Measurements from ENCODE around the gene PNPLA3. TPM values are rescaled to one million over a fixed set of nuclear protein-coding genes. Genes with fewer than 3 reads are reported as not detected.
A peak's percentile ranks its signal among the peaks of the same experiment; 100 is the strongest.

Gene PNPLA3
- total RNA-seq, 8 experiments from 2014 or later = 1.1 to 16.9 (median 3.0) TPM

DNA sequence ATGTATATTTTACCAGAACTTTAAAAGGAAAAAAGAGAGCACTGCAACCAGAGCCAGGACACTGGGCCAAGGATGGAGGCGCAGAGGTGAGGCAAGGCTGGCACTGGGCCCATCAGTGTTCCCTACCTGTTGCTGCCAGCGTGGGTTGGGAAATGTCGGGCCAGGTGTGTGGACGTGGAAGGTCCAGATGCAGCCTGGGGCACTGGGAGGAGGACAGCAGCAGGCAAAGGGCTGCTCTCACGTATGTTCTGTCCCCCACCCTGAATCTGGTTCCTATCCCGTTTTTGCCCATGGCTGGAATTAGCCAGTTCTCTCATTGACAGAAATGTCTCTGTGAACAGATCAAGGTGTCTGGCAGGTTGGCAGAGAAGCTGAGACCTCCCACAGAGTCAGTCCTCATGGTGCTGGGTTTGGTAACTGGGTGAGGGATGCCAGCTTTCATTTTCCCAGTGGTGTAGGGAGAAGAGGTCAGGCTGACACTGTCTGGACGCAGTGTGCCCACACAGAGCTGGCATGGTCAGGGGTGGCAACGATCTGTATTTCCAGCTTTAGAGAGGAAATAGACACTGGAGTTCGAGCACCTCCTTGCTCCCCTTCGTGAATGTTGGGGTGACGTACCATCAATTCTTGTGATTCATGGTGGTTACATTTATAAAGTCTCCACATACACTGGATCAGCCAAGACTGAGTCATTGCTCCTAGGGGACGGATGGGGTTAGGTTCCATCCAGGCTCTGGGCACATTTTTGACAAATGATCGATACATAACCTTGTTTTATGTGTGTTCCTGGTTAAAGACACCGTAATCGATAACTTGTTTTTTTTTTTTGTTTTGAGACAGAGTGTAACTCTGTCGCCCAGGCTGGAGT, 4.3 kb upstream of the PNPLA3 start:
- Histone ChIP-seq H3K4me3 (no peak overlapping the region), H3K4me1 (replicated peaks in 1 of 2) (peaks cover 7% of the 10 kb centered on the region in 2 donors), H3K27ac (no peak overlapping the region)
- no peak for ATAC-seq (replicated peaks in 6 of 8)
- WGBS, 10 experiments = 40 to 89% (median 71%) methylated on average over 2 to 12 of the region's 16 CpGs; no CpG with 5 or more reads in 1 of the 10 experiments
- in situ Hi-C loops (cut with MboI; ENCODE audit: low pct_unique_long_range_greater_than_20kb in 2 of 9, low sequenced_read_pairs in 9 of 9, unreplicated experiment in 9 of 9) = no loop called here

DNA sequence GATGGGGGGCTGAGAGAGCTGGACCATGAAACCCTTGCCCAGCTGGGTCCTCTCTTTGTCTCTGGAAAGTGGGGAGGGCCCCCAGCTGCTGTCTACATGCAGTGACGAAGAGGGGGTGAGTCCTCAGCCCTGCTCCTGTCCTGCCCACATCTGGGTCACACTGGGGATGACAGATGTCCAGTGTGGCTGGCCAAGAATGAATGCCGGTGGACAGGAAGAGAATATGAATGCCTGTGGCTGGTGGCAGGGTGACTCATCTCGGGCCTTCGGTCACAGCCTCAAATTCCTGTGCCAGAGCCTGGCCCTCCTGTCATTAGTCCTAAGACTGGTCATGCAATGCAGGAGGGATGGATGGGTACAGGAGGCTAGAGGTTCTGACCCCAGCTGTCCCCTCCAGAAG, 2.2 kb upstream of the PNPLA3 start:
- 0 to 33% (median 13%) methylated on average over 1 to 2 of the region's 4 CpGs; no CpG with 5 or more reads in 5 of the 10 experiments for WGBS, 10 experiments
- Histone ChIP-seq H3K4me1 (replicated peaks in 1 of 2) (peaks cover 7 to 11% of the 10 kb centered on the region in 2 donors), H3K4me3 (no peak overlapping the region), H3K27ac (no peak overlapping the region)
- peak in 7 of 8 experiments; percentile 2 to 68 (median 21) for ATAC-seq (replicated peaks in 6 of 8)
- in situ Hi-C loops (cut with MboI; ENCODE audit: low pct_unique_long_range_greater_than_20kb in 2 of 9, low sequenced_read_pairs in 9 of 9, unreplicated experiment in 9 of 9) = no loop called here

DNA sequence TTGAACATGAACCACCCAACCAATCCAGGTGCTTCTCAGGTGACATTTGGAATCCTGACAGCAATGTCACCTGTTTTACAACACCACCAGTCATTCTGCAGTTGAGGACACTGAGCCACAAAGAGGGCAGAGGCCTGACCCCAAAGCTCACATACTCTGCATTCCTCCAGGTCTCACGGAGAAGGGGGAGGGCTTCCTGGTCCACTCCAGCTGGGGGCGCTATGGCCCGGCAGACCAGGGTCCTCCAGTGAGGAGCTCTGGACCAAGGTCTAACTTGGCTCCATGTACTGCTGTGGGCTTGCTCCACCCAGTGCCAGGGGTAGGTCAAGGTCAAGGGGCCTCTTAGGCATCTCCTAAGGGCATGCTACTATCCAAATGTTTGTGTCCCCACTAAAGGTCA, 1.5 kb upstream of the PNPLA3 start:
- H3K27ac ChIP-seq = no peak overlapping the region
- ATAC-seq (replicated peaks in 6 of 8) = no peak
- in situ Hi-C loops (cut with MboI; ENCODE audit: low pct_unique_long_range_greater_than_20kb in 2 of 9, low sequenced_read_pairs in 9 of 9, unreplicated experiment in 9 of 9) = no loop called here

DNA sequence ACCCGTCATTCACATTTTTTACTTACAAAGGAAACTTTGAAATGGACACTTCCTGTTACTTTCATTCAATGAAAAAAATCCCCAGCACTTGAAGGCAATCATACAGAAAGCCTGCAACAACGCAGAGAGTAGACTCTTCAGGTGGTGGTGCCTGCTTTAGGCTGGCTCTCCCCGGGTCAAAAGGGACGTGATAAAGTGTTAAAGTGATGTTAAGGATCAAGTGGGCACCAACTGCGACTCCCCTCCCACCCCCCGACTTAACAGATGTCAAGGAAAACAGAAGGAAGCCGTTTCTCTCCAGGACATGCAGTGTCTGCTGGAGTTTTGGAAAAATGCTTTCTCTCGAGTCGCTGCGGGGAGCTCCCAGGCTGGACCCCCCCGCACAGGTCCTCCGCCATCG, 414 bp upstream of the PNPLA3 start:
- WGBS, 10 experiments = no CpG with 5 or more reads among the region's 13 CpGs
- Histone ChIP-seq H3K4me3 (peak overlapping the region; percentile 44 to 93 (median 59)), H3K4me1 (replicated peaks in 1 of 2) (peaks cover 7 to 11% of the 10 kb centered on the region in 2 donors), H3K27ac (no peak overlapping the region)
- in situ Hi-C loops (cut with MboI; ENCODE audit: low pct_unique_long_range_greater_than_20kb in 2 of 9, low sequenced_read_pairs in 9 of 9, unreplicated experiment in 9 of 9) = no loop called here
- ATAC-seq (replicated peaks in 6 of 8) = peak in 2 of 8 experiments; percentile 3 to 8

More for the DNA sequence above, 1.5 kb upstream of the PNPLA3 start:
- Histone ChIP-seq H3K4me3 (no peak overlapping the region), H3K4me1 (replicated peaks in 1 of 2) (peaks cover 7 to 11% of the 10 kb centered on the region in 2 donors)
- 87% methylated on average over 3 of the region's 3 CpGs; no CpG with 5 or more reads in 9 of the 10 experiments for WGBS, 10 experiments

DNA sequence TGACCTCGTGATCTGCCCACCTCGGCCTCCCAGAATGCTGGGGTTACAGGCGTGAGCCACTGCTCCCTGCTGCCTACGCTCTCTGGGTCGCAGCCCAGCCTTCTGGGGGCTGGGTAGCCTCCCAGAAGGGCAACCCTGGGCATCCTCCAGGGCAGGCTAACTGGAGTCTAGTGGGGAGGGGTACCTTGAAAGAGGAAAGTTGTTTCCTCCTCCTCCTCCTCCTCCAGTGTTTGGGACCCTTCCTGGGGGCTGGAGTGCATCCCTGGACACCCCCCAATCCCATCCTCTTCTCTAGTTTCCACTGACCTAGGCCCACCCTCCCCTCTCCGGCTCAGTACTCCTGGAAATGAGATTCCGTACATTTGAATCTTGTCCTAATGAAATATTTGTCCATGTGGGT, 1.3 kb downstream of the PNPLA3 start:
- Histone ChIP-seq H3K4me1 (replicated peaks in 1 of 2) (peaks cover 7 to 11% of the 10 kb centered on the region in 2 donors), H3K27ac (no peak overlapping the region), H3K4me3 (peak overlapping the region; percentile 44 to 93 (median 59))
- in situ Hi-C loops (cut with MboI; ENCODE audit: low pct_unique_long_range_greater_than_20kb in 2 of 9, low sequenced_read_pairs in 9 of 9, unreplicated experiment in 9 of 9) = no loop called here
- 60 to 100% (median 85%) methylated on average over 1 to 3 of the region's 7 CpGs; no CpG with 5 or more reads in 6 of the 10 experiments for WGBS, 10 experiments
- no peak for ATAC-seq (replicated peaks in 6 of 8)

DNA sequence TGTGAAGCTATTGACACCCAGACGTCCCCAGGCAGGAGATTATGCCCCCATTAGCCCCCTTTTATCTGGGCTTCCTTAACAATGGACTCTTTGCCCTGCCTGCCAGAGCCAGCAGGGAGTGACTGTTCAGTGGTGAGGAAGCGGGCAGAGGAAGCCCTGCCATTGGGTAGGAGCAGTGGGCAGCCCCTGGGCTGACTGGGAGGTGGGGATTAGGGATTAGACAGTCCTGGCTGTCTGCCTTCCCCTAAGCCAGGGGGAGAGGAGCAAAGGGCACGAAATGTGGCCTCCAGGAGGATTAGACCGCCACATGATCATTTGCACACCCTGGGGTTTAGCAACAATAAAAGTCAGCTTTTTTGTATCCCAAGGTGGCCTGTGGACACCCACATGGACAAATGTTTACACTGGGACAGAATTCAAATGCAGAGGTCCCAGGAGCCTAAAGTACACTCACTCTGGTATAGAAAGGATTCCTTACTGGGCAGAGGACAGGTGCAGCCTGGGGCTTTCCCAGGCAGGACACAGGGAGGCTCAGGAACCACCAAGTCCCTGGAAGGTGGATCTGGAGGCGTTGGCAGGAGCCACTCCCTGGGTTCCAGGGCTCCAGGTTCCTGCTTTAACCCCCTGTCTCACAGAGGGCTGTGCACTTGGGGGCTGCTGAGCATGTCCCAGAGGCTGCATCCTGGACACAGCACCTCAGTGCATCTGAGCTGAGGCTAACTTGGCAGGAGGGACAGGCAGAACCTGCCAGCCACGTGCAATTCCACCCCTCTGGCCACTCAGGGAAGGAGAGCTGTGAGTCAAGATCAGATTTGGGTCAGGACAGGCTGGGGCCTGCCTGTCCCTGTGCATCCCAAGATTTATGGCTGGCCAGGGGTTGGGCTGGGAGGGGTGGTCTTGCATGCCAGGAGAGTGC, 2.1 kb downstream of the PNPLA3 start:
- Histone ChIP-seq H3K4me3 (no peak overlapping the region), H3K27ac (no peak overlapping the region), H3K4me1 (replicated peaks in 1 of 2) (peaks cover 7 to 11% of the 10 kb centered on the region in 2 donors)
- WGBS, 10 experiments = 0 to 100% (median 55%) methylated on average over 1 to 3 of the region's 6 CpGs; no CpG with 5 or more reads in 4 of the 10 experiments
- in situ Hi-C loops (cut with MboI; ENCODE audit: low pct_unique_long_range_greater_than_20kb in 2 of 9, low sequenced_read_pairs in 9 of 9, unreplicated experiment in 9 of 9) = no loop called here
- ATAC-seq (replicated peaks in 6 of 8) = peak in 1 of 8 experiments; percentile 29

DNA sequence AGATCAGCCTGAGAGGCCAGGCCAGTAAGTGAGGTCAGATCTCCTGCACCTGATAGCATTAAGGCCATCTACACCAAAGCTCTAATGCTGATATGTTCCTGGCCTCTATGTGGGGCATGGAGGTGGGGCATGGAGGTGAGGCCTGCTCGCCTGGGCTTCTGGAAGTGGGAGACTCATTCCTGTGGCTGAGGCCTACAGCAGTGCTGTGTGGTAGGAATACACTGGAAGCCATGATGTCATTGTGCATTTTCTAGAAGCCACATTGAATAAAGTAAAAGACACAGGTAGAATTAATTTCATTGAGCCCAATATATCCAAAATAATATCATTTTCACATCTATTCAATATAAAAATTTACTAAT, 2.7 kb downstream of the PNPLA3 start:
- no peak for ATAC-seq (replicated peaks in 6 of 8)
- in situ Hi-C loops (cut with MboI; ENCODE audit: low pct_unique_long_range_greater_than_20kb in 2 of 9, low sequenced_read_pairs in 9 of 9, unreplicated experiment in 9 of 9) = no loop called here
- Histone ChIP-seq H3K27ac (no peak overlapping the region), H3K4me3 (no peak overlapping the region), H3K4me1 (replicated peaks in 1 of 2) (peaks cover 3 to 10% of the 10 kb centered on the region in 2 donors)
- 100% methylated on average over 1 of the region's 1 CpG; no CpG with 5 or more reads in 9 of the 10 experiments for WGBS, 10 experiments

DNA sequence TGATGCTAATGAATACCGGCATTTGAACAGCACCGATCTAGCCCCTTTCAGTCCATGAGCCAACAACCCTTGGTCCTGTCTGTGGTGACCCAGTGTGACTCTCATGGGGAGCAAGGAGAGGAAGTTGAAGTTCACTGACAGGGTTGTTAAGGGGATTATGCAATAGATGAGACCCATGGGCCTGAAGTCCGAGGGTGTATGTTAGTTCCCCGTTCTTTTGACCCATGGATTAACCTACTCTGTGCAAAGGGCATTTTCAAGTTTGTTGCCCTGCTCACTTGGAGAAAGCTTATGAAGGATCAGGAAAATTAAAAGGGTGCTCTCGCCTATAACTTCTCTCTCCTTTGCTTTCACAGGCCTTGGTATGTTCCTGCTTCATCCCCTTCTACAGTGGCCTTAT, 4.9 kb downstream of the PNPLA3 start:
- Histone ChIP-seq H3K4me3 (no peak overlapping the region), H3K27ac (no peak overlapping the region), H3K4me1 (replicated peaks in 1 of 2) (peaks cover 0 to 4% of the 10 kb centered on the region in 2 donors)
- 29 to 87% methylated on average over 1 to 3 of the region's 5 CpGs; no CpG with 5 or more reads in 8 of the 10 experiments for WGBS, 10 experiments
- no peak for ATAC-seq (replicated peaks in 6 of 8)
- in situ Hi-C loops (cut with MboI; ENCODE audit: low pct_unique_long_range_greater_than_20kb in 2 of 9, low sequenced_read_pairs in 9 of 9, unreplicated experiment in 9 of 9) = no loop called here

DNA sequence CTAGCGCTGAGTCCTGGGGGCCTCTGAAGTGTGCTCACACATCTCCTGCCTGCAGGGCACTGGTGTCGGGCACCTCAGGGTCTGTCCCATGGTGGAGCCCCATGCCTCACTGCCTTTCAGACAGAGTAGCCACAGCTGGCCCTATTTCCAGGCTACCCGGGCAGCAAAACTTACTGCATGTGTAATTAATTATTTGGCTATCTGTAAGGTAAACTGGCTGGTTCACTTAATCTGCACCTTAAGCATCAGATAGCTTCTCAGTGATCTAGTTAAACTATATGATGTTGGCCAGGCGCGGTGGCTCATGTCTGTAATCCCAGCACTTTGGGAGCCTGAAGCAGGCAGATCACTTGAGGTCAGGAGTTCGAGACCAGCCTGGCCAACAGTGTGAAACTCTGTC, 5.3 kb downstream of the PNPLA3 start:
- Histone ChIP-seq H3K4me1 (replicated peaks in 1 of 2) (peaks cover 0 to 4% of the 10 kb centered on the region in 2 donors), H3K4me3 (no peak overlapping the region), H3K27ac (no peak overlapping the region)
- 80 to 100% (median 92%) methylated on average over 1 to 3 of the region's 6 CpGs; no CpG with 5 or more reads in 5 of the 10 experiments for WGBS, 10 experiments
- in situ Hi-C loops (cut with MboI; ENCODE audit: low pct_unique_long_range_greater_than_20kb in 2 of 9, low sequenced_read_pairs in 9 of 9, unreplicated experiment in 9 of 9) = no loop called here
- ATAC-seq (replicated peaks in 6 of 8) = no peak

DNA sequence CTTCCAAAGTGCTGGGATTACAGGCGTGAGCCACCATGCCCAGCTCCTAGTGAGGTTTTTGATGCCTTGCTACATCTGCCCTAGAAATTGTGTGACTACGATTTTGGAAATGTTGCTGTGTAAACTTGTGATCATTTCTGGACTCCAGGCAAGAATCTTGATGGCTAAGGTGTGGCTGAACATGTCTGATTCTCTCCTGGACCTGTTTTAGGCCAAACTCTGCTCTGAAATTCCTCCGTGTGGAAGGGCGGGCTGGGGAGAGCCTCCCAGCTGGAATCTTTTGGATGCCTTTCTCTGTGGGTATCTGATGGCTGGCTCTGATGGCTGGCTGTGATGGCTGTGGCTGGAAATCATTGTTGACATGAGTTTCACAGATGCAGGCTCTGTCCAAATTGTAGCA, 8.2 kb downstream of the PNPLA3 start:
- Histone ChIP-seq H3K4me1 (replicated peaks in 1 of 2) (no peaks in the 10 kb centered on the region), H3K27ac (no peak overlapping the region), H3K4me3 (no peak overlapping the region)
- no peak for ATAC-seq (replicated peaks in 6 of 8)
- in situ Hi-C loops (cut with MboI; ENCODE audit: low pct_unique_long_range_greater_than_20kb in 2 of 9, low sequenced_read_pairs in 9 of 9, unreplicated experiment in 9 of 9) = no loop called here
- whole genome bisulfite sequencing, 10 experiments = 0 to 77% (median 64%) methylated on average over 1 to 4 of the region's 4 CpGs; no CpG with 5 or more reads in 4 of the 10 experiments

DNA sequence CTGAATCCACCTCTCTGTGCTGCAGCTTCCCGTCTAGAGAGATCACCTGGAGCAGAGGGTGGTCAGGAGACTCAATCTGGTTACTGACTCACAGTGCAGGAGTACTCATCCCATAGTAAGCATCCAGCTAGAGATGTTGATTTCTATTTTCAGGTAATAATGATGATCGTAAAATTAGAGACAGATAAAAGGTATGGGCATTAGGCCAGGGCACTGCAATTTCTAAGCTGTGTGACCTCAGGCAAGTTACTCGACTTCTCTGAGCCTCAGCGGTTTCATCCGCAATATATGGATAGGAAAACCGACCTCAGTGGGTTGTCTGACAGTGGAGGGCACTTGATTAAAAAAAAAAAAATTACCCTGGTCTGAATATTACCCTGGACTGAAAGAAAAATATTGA, 17.8 kb downstream of the PNPLA3 start:
- 20 to 100% (median 92%) methylated on average over 1 to 6 of the region's 6 CpGs; no CpG with 5 or more reads in 3 of the 10 experiments for WGBS, 10 experiments
- Histone ChIP-seq H3K4me1 (replicated peaks in 1 of 2) (peaks cover 0 to 1% of the 10 kb centered on the region in 2 donors), H3K27ac (no peak overlapping the region), H3K4me3 (no peak overlapping the region)
- ATAC-seq (replicated peaks in 6 of 8) = no peak
- in situ Hi-C loops (cut with MboI; ENCODE audit: low pct_unique_long_range_greater_than_20kb in 2 of 9, low sequenced_read_pairs in 9 of 9, unreplicated experiment in 9 of 9) = no loop called here

DNA sequence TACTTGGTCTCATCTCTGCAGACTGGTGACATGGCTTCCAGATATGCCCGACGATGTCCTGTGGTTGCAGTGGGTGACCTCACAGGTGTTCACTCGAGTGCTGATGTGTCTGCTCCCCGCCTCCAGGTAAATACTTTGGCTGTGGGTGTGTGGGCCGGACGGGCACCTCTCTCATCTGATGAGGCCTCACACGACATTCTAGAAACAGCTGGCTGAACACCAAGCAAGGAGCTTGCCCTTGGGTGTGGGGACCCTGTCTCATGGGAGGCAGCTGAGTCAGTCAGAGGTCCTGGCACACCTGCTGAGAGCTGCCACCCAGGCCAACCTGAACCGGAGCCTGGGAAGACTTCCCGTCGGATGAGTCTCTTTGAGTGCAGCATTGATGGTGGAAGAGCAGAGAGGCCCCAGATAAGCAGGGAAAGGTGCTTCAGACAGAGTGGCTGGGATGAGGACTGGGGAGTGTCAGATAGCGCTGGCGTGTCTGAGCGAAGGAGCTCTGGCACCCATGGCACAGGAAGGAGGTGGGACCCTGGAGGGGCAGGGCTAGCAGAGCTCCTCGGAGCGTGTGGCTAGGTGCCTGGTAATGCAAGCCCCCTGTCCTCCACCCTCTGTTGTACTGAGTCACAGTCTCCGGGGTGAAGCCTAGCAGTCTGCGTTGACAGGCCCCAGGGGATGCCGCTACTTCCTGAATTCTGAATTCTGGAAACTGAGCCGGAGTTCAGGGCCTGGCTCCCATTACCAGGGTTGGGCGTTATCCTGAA, 21.2 kb downstream of the PNPLA3 start:
- in situ Hi-C loops (cut with MboI; ENCODE audit: low pct_unique_long_range_greater_than_20kb in 2 of 9, low sequenced_read_pairs in 9 of 9, unreplicated experiment in 9 of 9) = no loop called here

More for the DNA sequence above, 21.2 kb downstream of the PNPLA3 start:
- no peak overlapping the region for H3K4me3 ChIP-seq
- H3K4me1 ChIP-seq (replicated peaks in 1 of 2) = peaks cover 11 to 20% of the 10 kb centered on the region in 2 donors
- no peak overlapping the region for H3K27ac ChIP-seq
- 81 to 100% (median 90%) methylated on average over 2 to 10 of the region's 20 CpGs; no CpG with 5 or more reads in 3 of the 10 experiments for WGBS, 10 experiments
- ATAC-seq (replicated peaks in 6 of 8) = no peak
